ENCODE data around the gene RFT1. TPM values are rescaled to one million over a fixed set of nuclear protein-coding genes. Genes with fewer than 3 reads are reported as not detected.
A peak's percentile ranks its signal among the peaks of the same experiment; 100 is the strongest.

The RFT1 gene
- total and polyA plus RNA-seq, 2 of the 13 experiments (the other 11 are each of a cell fraction or from before 2014, with no cell fraction given): 23.2 to 37.0 TPM

DNA sequence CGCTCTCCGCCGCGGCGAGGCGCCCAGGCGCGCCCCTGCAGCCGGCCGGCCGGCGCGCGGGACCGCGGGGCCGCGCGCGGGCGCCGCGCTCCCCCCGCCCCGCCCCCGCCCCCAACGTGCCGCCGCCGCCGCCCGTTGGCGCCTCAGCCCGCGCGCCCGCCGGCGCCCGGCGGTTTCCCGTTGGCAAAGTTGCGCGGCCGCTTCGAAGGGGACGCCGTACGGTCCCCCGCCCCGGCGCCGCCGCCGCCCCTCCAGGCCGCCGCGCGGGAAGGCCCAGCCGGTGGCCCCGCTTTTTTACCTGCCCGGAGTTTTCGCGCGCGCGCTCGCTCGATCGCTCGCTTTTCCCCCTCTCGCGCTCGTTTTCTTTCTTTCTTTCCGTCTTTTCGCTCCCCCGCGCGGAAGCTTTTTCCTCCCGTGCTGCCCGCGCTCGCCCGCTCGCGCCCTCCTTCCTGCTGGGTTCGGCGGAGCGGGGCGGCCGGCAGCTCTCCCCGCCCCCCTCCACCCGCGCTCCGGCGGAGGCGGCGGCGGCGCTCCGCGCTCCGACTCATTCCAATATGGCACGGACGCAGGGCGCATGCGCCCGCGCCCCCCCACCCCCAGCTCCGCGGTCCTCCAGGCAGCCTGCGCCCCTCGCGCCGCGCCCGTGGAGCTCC lies 84.6 kb downstream of the RFT1 start, which contains the start of gene SFMBT1 (continued):
- TF ChIP-seq ZNF460 (CRISPR knock-in tag; IDR thresholded peaks at IDR 0.05; ENCODE audit: borderline replicate concordance) (no peak), SP1 (IDR thresholded peaks at IDR 0.05) (no peak), SP1 (CRISPR knock-in tag; IDR thresholded peaks at IDR 0.05) (no peak), RARA (CRISPR knock-in tag; IDR thresholded peaks at IDR 0.05) (no peak), MEIS2 (CRISPR knock-in tag; IDR thresholded peaks at IDR 0.05) (no peak), ZNF790 (CRISPR knock-in tag; IDR thresholded peaks at IDR 0.05; ENCODE audit: borderline replicate concordance) (no peak), SALL2 (CRISPR knock-in tag; IDR thresholded peaks at IDR 0.05) (no peak; the same call in 1 of the 2 replicates), ZFAT (CRISPR knock-in tag; conservative IDR thresholded peaks at IDR 0.05) (no peak), KDM6A (CRISPR knock-in tag; IDR thresholded peaks at IDR 0.05; ENCODE audit: low read depth) (no peak), ZNF839 (CRISPR knock-in tag; IDR thresholded peaks at IDR 0.05; ENCODE audit: borderline replicate concordance) (no peak), ZNF678 (CRISPR knock-in tag; IDR thresholded peaks at IDR 0.05) (no peak), DMAP1 (CRISPR knock-in tag; IDR thresholded peaks at IDR 0.05) (no peak)
- TF ChIP-seq, protein P1, sequence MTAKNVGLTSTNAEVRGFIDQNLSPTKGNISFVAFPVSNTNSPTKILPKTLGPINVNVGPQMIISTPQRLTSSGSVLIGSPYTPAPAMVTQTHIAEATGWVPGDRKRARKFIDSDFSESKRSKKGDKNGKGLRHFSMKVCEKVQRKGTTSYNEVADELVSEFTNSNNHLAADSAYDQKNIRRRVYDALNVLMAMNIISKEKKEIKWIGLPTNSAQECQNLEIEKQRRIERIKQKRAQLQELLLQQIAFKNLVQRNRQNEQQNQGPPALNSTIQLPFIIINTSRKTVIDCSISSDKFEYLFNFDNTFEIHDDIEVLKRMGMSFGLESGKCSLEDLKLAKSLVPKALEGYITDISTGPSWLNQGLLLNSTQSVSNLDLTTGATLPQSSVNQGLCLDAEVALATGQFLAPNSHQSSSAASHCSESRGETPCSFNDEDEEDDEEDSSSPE (CRISPR knock-in tag; IDR thresholded peaks at IDR 0.05): no peak
- TF ChIP-seq, protein P2, sequence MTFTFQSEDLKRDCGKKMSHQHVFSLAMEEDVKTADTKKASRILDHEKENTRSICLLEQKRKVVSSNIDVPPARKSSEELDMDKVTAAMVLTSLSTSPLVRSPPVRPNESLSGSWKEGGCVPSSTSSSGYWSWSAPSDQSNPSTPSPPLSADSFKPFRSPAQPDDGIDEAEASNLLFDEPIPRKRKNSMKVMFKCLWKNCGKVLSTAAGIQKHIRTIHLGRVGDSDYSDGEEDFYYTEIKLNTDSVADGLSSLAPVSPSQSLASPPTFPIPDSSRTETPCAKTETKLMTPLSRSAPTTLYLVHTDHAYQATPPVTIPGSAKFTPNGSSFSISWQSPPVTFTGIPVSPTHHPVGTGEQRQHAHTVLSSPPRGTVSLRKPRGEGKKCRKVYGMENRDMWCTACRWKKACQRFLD (CRISPR knock-in tag; IDR thresholded peaks at IDR 0.05; ENCODE audit: borderline replicate concordance): no peak
- TF ChIP-seq, protein P3, sequence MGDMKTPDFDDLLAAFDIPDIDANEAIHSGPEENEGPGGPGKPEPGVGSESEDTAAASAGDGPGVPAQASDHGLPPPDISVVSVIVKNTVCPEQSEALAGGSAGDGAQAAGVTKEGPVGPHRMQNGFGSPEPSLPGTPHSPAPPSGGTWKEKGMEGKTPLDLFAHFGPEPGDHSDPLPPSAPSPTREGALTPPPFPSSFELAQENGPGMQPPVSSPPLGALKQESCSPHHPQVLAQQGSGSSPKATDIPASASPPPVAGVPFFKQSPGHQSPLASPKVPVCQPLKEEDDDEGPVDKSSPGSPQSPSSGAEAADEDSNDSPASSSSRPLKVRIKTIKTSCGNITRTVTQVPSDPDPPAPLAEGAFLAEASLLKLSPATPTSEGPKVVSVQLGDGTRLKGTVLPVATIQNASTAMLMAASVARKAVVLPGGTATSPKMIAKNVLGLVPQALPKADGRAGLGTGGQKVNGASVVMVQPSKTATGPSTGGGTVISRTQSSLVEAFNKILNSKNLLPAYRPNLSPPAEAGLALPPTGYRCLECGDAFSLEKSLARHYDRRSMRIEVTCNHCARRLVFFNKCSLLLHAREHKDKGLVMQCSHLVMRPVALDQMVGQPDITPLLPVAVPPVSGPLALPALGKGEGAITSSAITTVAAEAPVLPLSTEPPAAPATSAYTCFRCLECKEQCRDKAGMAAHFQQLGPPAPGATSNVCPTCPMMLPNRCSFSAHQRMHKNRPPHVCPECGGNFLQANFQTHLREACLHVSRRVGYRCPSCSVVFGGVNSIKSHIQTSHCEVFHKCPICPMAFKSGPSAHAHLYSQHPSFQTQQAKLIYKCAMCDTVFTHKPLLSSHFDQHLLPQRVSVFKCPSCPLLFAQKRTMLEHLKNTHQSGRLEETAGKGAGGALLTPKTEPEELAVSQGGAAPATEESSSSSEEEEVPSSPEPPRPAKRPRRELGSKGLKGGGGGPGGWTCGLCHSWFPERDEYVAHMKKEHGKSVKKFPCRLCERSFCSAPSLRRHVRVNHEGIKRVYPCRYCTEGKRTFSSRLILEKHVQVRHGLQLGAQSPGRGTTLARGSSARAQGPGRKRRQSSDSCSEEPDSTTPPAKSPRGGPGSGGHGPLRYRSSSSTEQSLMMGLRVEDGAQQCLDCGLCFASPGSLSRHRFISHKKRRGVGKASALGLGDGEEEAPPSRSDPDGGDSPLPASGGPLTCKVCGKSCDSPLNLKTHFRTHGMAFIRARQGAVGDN (CRISPR knock-in tag; IDR thresholded peaks at IDR 0.05): peak; percentile 51
- TF ChIP-seq, protein P4, sequence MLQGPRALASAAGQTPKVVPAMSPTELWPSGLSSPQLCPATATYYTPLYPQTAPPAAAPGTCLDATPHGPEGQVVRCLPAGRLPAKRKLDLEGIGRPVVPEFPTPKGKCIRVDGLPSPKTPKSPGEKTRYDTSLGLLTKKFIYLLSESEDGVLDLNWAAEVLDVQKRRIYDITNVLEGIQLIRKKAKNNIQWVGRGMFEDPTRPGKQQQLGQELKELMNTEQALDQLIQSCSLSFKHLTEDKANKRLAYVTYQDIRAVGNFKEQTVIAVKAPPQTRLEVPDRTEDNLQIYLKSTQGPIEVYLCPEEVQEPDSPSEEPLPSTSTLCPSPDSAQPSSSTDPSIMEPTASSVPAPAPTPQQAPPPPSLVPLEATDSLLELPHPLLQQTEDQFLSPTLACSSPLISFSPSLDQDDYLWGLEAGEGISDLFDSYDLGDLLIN (CRISPR knock-in tag; IDR thresholded peaks at IDR 0.05; ENCODE audit: borderline replicate concordance): no peak
- TF ChIP-seq, protein P5, sequence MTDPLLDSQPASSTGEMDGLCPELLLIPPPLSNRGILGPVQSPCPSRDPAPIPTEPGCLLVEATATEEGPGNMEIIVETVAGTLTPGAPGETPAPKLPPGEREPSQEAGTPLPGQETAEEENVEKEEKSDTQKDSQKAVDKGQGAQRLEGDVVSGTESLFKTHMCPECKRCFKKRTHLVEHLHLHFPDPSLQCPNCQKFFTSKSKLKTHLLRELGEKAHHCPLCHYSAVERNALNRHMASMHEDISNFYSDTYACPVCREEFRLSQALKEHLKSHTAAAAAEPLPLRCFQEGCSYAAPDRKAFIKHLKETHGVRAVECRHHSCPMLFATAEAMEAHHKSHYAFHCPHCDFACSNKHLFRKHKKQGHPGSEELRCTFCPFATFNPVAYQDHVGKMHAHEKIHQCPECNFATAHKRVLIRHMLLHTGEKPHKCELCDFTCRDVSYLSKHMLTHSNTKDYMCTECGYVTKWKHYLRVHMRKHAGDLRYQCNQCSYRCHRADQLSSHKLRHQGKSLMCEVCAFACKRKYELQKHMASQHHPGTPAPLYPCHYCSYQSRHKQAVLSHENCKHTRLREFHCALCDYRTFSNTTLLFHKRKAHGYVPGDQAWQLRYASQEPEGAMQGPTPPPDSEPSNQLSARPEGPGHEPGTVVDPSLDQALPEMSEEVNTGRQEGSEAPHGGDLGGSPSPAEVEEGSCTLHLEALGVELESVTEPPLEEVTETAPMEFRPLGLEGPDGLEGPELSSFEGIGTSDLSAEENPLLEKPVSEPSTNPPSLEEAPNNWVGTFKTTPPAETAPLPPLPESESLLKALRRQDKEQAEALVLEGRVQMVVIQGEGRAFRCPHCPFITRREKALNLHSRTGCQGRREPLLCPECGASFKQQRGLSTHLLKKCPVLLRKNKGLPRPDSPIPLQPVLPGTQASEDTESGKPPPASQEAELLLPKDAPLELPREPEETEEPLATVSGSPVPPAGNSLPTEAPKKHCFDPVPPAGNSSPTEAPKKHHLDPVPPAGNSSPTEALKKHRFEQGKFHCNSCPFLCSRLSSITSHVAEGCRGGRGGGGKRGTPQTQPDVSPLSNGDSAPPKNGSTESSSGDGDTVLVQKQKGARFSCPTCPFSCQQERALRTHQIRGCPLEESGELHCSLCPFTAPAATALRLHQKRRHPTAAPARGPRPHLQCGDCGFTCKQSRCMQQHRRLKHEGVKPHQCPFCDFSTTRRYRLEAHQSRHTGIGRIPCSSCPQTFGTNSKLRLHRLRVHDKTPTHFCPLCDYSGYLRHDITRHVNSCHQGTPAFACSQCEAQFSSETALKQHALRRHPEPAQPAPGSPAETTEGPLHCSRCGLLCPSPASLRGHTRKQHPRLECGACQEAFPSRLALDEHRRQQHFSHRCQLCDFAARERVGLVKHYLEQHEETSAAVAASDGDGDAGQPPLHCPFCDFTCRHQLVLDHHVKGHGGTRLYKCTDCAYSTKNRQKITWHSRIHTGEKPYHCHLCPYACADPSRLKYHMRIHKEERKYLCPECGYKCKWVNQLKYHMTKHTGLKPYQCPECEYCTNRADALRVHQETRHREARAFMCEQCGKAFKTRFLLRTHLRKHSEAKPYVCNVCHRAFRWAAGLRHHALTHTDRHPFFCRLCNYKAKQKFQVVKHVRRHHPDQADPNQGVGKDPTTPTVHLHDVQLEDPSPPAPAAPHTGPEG (CRISPR knock-in tag; IDR thresholded peaks at IDR 0.05): no peak
